NB4 (cell line): ENCODE data around the gene SCN7A.

Experiments used
- POLR2A ChIP-seq: IDR thresholded peaks from 2 replicates; pipeline ENCODE4 v1.6.1; 2011; ENCODE audit warnings: mild to moderate bottlenecking; ENCODE audit not compliant: insufficient read length; ENCODE audit errors: extremely low read depth
- TF ChIP-seq, protein P1 (sequence below): IDR thresholded peaks from one replicate; pipeline ENCODE4 v1.5.1; 2012; ENCODE audit warnings: low read depth, low read length
- TF ChIP-seq, protein P2 (sequence below): IDR thresholded peaks from 2 replicates; pipeline ENCODE4 v1.6.1; 2011; ENCODE audit warnings: low read depth, low read length

DNA sequence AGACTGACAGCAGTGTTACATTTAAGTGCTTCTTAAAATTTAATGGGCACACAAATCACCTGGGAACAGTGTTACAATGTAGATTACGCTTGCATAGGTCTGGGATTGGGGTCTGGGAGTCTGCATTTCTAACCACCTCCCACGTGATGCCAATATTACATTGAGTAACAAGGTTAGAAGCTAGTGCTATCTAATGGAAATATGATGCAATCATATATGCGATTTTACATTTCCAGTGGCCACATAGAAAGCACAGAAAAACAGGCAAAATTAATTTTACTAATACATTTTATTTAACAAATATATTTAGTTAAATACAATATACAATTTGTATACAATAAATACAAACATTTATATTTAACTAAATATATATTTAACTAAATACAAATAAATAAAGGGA is 53.7 kb downstream of the SCN7A start:
- TF ChIP-seq POLR2A = no peak
- TF ChIP-seq, protein P1, sequence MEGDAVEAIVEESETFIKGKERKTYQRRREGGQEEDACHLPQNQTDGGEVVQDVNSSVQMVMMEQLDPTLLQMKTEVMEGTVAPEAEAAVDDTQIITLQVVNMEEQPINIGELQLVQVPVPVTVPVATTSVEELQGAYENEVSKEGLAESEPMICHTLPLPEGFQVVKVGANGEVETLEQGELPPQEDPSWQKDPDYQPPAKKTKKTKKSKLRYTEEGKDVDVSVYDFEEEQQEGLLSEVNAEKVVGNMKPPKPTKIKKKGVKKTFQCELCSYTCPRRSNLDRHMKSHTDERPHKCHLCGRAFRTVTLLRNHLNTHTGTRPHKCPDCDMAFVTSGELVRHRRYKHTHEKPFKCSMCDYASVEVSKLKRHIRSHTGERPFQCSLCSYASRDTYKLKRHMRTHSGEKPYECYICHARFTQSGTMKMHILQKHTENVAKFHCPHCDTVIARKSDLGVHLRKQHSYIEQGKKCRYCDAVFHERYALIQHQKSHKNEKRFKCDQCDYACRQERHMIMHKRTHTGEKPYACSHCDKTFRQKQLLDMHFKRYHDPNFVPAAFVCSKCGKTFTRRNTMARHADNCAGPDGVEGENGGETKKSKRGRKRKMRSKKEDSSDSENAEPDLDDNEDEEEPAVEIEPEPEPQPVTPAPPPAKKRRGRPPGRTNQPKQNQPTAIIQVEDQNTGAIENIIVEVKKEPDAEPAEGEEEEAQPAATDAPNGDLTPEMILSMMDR = no peak
- TF ChIP-seq, protein P2, sequence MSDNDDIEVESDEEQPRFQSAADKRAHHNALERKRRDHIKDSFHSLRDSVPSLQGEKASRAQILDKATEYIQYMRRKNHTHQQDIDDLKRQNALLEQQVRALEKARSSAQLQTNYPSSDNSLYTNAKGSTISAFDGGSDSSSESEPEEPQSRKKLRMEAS = no peak
